SK-N-SH treated with all-trans-retinoic acid at 6 μM for 48 hours (cell line): Measurements from ENCODE around the gene TMEM235.

Experiments used
- CREB5 ChIP-seq: fragments of 250-450 bp; sonication (Bioruptor Pico); IDR thresholded peaks from 2 replicates; pipeline ENCODE4 v1.5.1; 2020; ENCODE audit warnings: low read depth, mild to moderate bottlenecking, moderate library complexity
- CSRNP3 ChIP-seq: fragments of 250-450 bp; sonication (Bioruptor Pico); IDR thresholded peaks from 2 replicates; pipeline ENCODE4 v1.5.1; 2021; ENCODE audit warnings: mild to moderate bottlenecking, moderate library complexity
- ISL1 ChIP-seq: fragments of 250-450 bp; sonication (Bioruptor Pico); IDR thresholded peaks from 2 replicates; pipeline ENCODE4 v2.1.2; 2022; ENCODE audit warnings: mild to moderate bottlenecking, moderate library complexity
- OSR1 ChIP-seq: fragments of 250-450 bp; sonication (Bioruptor Pico); IDR thresholded peaks from 2 replicates; pipeline ENCODE4 v1.8.0; 2022; ENCODE audit warnings: moderate library complexity, mild to moderate bottlenecking, inconsistent platforms
- PATZ1 ChIP-seq: fragments of 250-450 bp; sonication (Bioruptor Pico); IDR thresholded peaks from 2 replicates; pipeline ENCODE4 v1.8.0; 2020; ENCODE audit warnings: mild to moderate bottlenecking, moderate library complexity, borderline replicate concordance
- POU6F1 ChIP-seq: fragments of 250-450 bp; sonication (Bioruptor Pico); IDR thresholded peaks from 2 replicates; pipeline ENCODE4 v1.8.0; 2021; ENCODE audit warnings: low read depth, mild to moderate bottlenecking, moderate library complexity, borderline replicate concordance
- RARB ChIP-seq: fragments of 250-450 bp; sonication (Bioruptor Pico); IDR thresholded peaks from 2 replicates; pipeline ENCODE4 v1.8.0; 2021; ENCODE audit warnings: mild to moderate bottlenecking, moderate library complexity
- SNAI2 ChIP-seq: fragments of 250-450 bp; sonication (Bioruptor Pico); IDR thresholded peaks from 2 replicates; pipeline ENCODE4 v1.5.0; 2020; ENCODE audit warnings: mild to moderate bottlenecking, moderate library complexity
- TSHZ2 ChIP-seq: fragments of 250-450 bp; sonication (Bioruptor Pico); IDR thresholded peaks from 2 replicates; pipeline ENCODE4 v1.5.0; 2020; ENCODE audit warnings: mild to moderate bottlenecking, moderate library complexity
- ZC3H10 ChIP-seq: fragments of 250-450 bp; sonication (Bioruptor Pico); IDR thresholded peaks from 2 replicates; pipeline ENCODE4 v1.5.1; 2021; ENCODE audit warnings: mild to moderate bottlenecking, moderate library complexity
- ZFP30 ChIP-seq: fragments of 450-650 bp; formaldehyde crosslinking; IDR thresholded peaks from 2 replicates; pipeline ENCODE4 v1.5.0; 2022; ENCODE audit warnings: mild to moderate bottlenecking, moderate library complexity
- ZNF8 ChIP-seq: fragments of 450-650 bp; formaldehyde crosslinking; IDR thresholded peaks from 2 replicates; pipeline ENCODE4 v1.5.0; 2020; ENCODE audit warnings: mild to moderate bottlenecking, moderate library complexity

GRCh38 chr17:78269955-78270381 lies 38.5 kb downstream of the TMEM235 start:
- no peak for TF ChIP-seq RARB (CRISPR knock-in tag)
- TF ChIP-seq TSHZ2 (CRISPR knock-in tag): no peak
- no peak for TF ChIP-seq ZC3H10
- no peak for TF ChIP-seq POU6F1 (CRISPR knock-in tag)
- no peak for TF ChIP-seq PATZ1 (CRISPR knock-in tag)
- no peak for TF ChIP-seq OSR1 (CRISPR knock-in tag)
- no peak for TF ChIP-seq CREB5 (CRISPR knock-in tag)
- TF ChIP-seq ISL1 (CRISPR knock-in tag): no peak
- TF ChIP-seq ZNF8 (CRISPR knock-in tag): no peak
- no peak for TF ChIP-seq SNAI2 (CRISPR knock-in tag)
- TF ChIP-seq CSRNP3: no peak
- no peak for TF ChIP-seq ZFP30 (CRISPR knock-in tag)
